SK-N-SH (cell line): ENCODE measurements around the gene NBEA. TPM values are rescaled to one million over a fixed set of nuclear protein-coding genes. Genes with fewer than 3 reads are reported as not detected.

Source experiments
- CTCF ChIA-PET: fragments of 300-600, 350-600 bp; formaldehyde crosslinking; extraction: SDS; loops from one replicate; lab custom pipeline; 2021; lab: Yijun Ruan, JAX
- POLR2A ChIA-PET: fragments of 350-600 bp; sonication (Branson Sonifier 250); formaldehyde crosslinking; extraction: SDS; loops from one replicate; lab custom pipeline; 2020; ENCODE audit warnings: antibody characterized with exemption, inconsistent platforms; lab: Yijun Ruan, JAX
- DNase-seq: peaks from one replicate; pipeline ENCODE4 v3.0.0; 2012
- H2AFZ ChIP-seq: fragments of 200-600 bp; sonication (generic); 2 replicates; pipeline ENCODE4 v1.8.1; 2016; ENCODE audit warnings: antibody characterized with exemption, mild to moderate bottlenecking, low read depth
- H3F3A ChIP-seq: fragments of 200-600 bp; sonication (generic); replicated peaks from 2 replicates; pipeline ENCODE3; 2016; ENCODE audit warnings: antibody characterized with exemption, mild to moderate bottlenecking; ENCODE audit not compliant: insufficient read depth
- H3K27ac ChIP-seq, 2 experiments: fragments of 200-500 bp in 1 of 2; fragments of 200-600 bp in 1 of 2; sonication (Bioruptor generic) in 1 of 2; sonication (generic), shearing (Covaris generic) in 1 of 2; 2 replicates each; pipeline versions ENCODE4 v1.5.1 to v1.6.1; 2014 to 2016; ENCODE audit warnings: low read depth in 2 of 2, inconsistent platforms in 1 of 2, low read length in 1 of 2, mild to moderate bottlenecking in 1 of 2, mixed read lengths in 1 of 2
- H3K27me3 ChIP-seq: fragments of 200-600 bp; sonication (generic), shearing (Covaris generic); 2 replicates; pipeline ENCODE4 v1.6.1; 2016; ENCODE audit warnings: mixed run types; ENCODE audit not compliant: insufficient read depth
- H3K36me3 ChIP-seq, 2 experiments: fragments of 200-500 bp in 1 of 2; fragments of 200-600 bp in 1 of 2; sonication (Bioruptor generic) in 1 of 2; sonication (generic) in 1 of 2; replicated peaks in 1 of 2; 2 replicates each; pipeline versions ENCODE3 to v1.5.1; 2014 to 2016; ENCODE audit warnings: low read length in 1 of 2, mild to moderate bottlenecking in 1 of 2; ENCODE audit not compliant: insufficient read depth in 2 of 2, control insufficient read depth in 1 of 2
- H3K4me1 ChIP-seq, 2 experiments: fragments of 200-500 bp in 1 of 2; fragments of 200-600 bp in 1 of 2; sonication (Bioruptor generic) in 1 of 2; sonication (generic), shearing (Covaris generic) in 1 of 2; 2 replicates each; pipeline versions ENCODE4 v1.5.1 to v1.6.1; 2014 to 2016; ENCODE audit warnings: low read depth in 1 of 2, low read length in 1 of 2, mixed run types in 1 of 2; ENCODE audit not compliant: insufficient read depth in 2 of 2, control insufficient read depth in 1 of 2
- H3K4me2 ChIP-seq: fragments of 200-600 bp; sonication (generic), shearing (Covaris generic); 2 replicates; pipeline ENCODE4 v1.6.1; 2017; ENCODE audit warnings: mixed run types
- H3K4me3 ChIP-seq, 2 experiments: fragments of 200-500 bp in 1 of 2; fragments of 200-600 bp in 1 of 2; sonication (Bioruptor generic) in 1 of 2; sonication (generic), shearing (Covaris generic) in 1 of 2; 2 replicates each; pipeline versions ENCODE4 v1.5.1 to v1.8.1; 2014 to 2016; ENCODE audit warnings: low read depth in 2 of 2, inconsistent platforms in 1 of 2, low read length in 1 of 2, mild to moderate bottlenecking in 1 of 2, mixed read lengths in 1 of 2, moderate library complexity in 1 of 2
- H3K79me2 ChIP-seq: fragments of 200-600 bp; sonication (generic); 2 replicates; pipeline ENCODE4 v1.8.1; 2017; ENCODE audit warnings: mild to moderate bottlenecking; ENCODE audit not compliant: insufficient read depth
- H3K9ac ChIP-seq: fragments of 200-600 bp; sonication (generic); 2 replicates; pipeline ENCODE4 v1.6.1; 2017; ENCODE audit warnings: mixed run types
- H3K9me2 ChIP-seq: fragments of 200-600 bp; sonication (generic); 2 replicates; pipeline ENCODE4 v1.6.1; 2017; ENCODE audit warnings: mixed run types
- H3K9me3 ChIP-seq: fragments of 200-600 bp; sonication (generic); 2 replicates; pipeline ENCODE4 v1.6.1; 2017; ENCODE audit warnings: mixed run types, mild to moderate bottlenecking, moderate library complexity
- H4K20me1 ChIP-seq: fragments of 200-600 bp; sonication (generic); 2 replicates; pipeline ENCODE4 v1.6.1; 2017; ENCODE audit warnings: mild to moderate bottlenecking, mixed run types; ENCODE audit not compliant: insufficient read depth
- CTCF ChIP-seq: fragments of 200-600 bp; sonication (generic); IDR thresholded peaks from 2 replicates; pipeline ENCODE4 v1.6.1; 2017; ENCODE audit warnings: antibody characterized with exemption, mild to moderate bottlenecking, moderate library complexity
- EP300 ChIP-seq, 2 experiments: IDR thresholded peaks; 2 replicates each; pipeline versions ENCODE4 v1.4.0 to v1.6.1; 2012; ENCODE audit warnings: borderline replicate concordance in 1 of 2, low read depth in 1 of 2, low read length in 1 of 2
- FOXM1 ChIP-seq: IDR thresholded peaks from 2 replicates; pipeline ENCODE4 v1.4.0; 2012; ENCODE audit warnings: low read depth, mild to moderate bottlenecking
- GATA2 ChIP-seq: sonication (generic); formaldehyde crosslinking; IDR thresholded peaks from 2 replicates; pipeline ENCODE4 v1.5.0; 2020; ENCODE audit warnings: mild to moderate bottlenecking, missing genetic modification reagents
- IRF3 ChIP-seq: fragments of 150-350 bp; IDR thresholded peaks from 2 replicates; pipeline ENCODE4 v1.6.1; 2016; ENCODE audit warnings: mild to moderate bottlenecking, low read depth, low read length
- MAX ChIP-seq: IDR thresholded peaks from 2 replicates; pipeline ENCODE4 v1.4.0; 2012; ENCODE audit warnings: low read depth
- MXI1 ChIP-seq: IDR thresholded peaks from 2 replicates; pipeline ENCODE4 v1.6.1; 2012; ENCODE audit warnings: mild to moderate bottlenecking, low read depth, low read length, improper control_type of control experiment
- NFIC ChIP-seq: IDR thresholded peaks from 2 replicates; pipeline ENCODE4 v1.4.0; 2012; ENCODE audit warnings: borderline replicate concordance
- REST ChIP-seq: IDR thresholded peaks from 2 replicates; pipeline ENCODE4 v1.6.1; 2012; ENCODE audit warnings: mild to moderate bottlenecking, low read depth, low read length, moderate library complexity
- RFX5 ChIP-seq: IDR thresholded peaks from 2 replicates; pipeline ENCODE4 v1.6.1; 2012; ENCODE audit warnings: mild to moderate bottlenecking, improper control_type of control experiment, low read length
- SMC3 ChIP-seq: IDR thresholded peaks from 2 replicates; pipeline ENCODE4 v1.6.1; 2012; ENCODE audit warnings: low read depth, low read length, improper control_type of control experiment
- TCF12 ChIP-seq: IDR thresholded peaks from 2 replicates; pipeline ENCODE4 v1.4.0; 2012
- YY1 ChIP-seq: IDR thresholded peaks from 2 replicates; pipeline ENCODE4 v1.4.0; 2012; ENCODE audit warnings: low read depth, mild to moderate bottlenecking
- WGBS: methylation state at CpG from one replicate; pipeline ENCODE4 v1.1.6; 2017; ENCODE audit warnings: low lambda C conversion rate; 5-methylcytosine and 5-hydroxymethylcytosine counted together
- polyA plus RNA-seq, 3 experiments: library from polyadenylated mRNA; depleted of rRNA; stranded (reverse); fragments of >200 nt; gene quantifications; 2 replicates each; pipeline ENCODE4 v1.2.3, GENCODE V29; 2012

NBEA gene
- polyA plus RNA-seq, 1 of the 3 experiments (the other 2 are of a cell fraction), result 12.3 TPM

- TF ChIP-seq CTCF (no peak), TCF12 (no peak), SMC3 (no peak), REST (no peak), RFX5 (no peak), IRF3 (no peak), NFIC (no peak)
These were observed 150.7 kb downstream of the NBEA start (continued) for GRCh38 chr13:35092751-35093150.

- H3K27me3 ChIP-seq, result no peaks in the 10 kb centered on the region
- no peaks in the 10 kb centered on the region for H3K9me3 ChIP-seq
- DNase-seq, result no peak
- no peak overlapping the region for H2AFZ ChIP-seq
- H3K4me3 ChIP-seq, result no peak overlapping the region
- no peaks in the 10 kb centered on the region for H3K79me2 ChIP-seq
- no peak overlapping the region for H3K9ac ChIP-seq
- CTCF ChIA-PET, result interaction anchor here (1.2 kb wide), 1 partner anchor 15 kb away, joined by 4 read pairs; no protein-coding TSS in a partner anchor
- H4K20me1 ChIP-seq, result no peaks in the 10 kb centered on the region
- no peaks in the 10 kb centered on the region for H3F3A ChIP-seq
- H3K27ac ChIP-seq, result no peak overlapping the region
- WGBS, result 89% methylated on average over 1 of the region's 1 CpG
- H3K36me3 ChIP-seq, result peaks cover 0 to 4% of the 10 kb centered on the region in 2 experiments
- TF ChIP-seq GATA2 (CRISPR knock-in tag) (no peak), MAX (no peak), REST (no peak), FOXM1 (no peak), IRF3 (no peak), RFX5 (no peak), YY1 (no peak), EP300 (IDR thresholded peaks at IDR 0.05; ENCODE audit: borderline replicate concordance in 1 of 2, low read depth in 1 of 2, low read length in 1 of 2) (no peak), NFIC (no peak), CTCF (no peak), MXI1 (no peak)
- TF ChIP-seq, all 33 proteins: peak for 0
- Histone ChIP-seq H3K4me1 (no peaks in the 10 kb centered on the region), H3K9me2 (no peaks in the 10 kb centered on the region), H3K4me2 (no peak overlapping the region)
- POLR2A ChIA-PET, result no interaction called here
These were observed 151.3 kb downstream of the NBEA start for GRCh38 chr13:35093356-35093755.
